PFSK-1 (cell line): ENCODE results near the gene SORL1-AS1.

Experiments used
- POLR2AphosphoS5 ChIP-seq: IDR thresholded peaks from 2 replicates; pipeline ENCODE4 v1.6.1; 2012; ENCODE audit warnings: low read depth, mild to moderate bottlenecking, control low read depth, low read length, moderate library complexity
- REST ChIP-seq, 2 experiments: IDR thresholded peaks; 2 replicates each; pipeline versions ENCODE4 v1.6.1 to v1.8.0; 2011 to 2012; ENCODE audit warnings: low read depth in 2 of 2, low read length in 2 of 2, control low read depth in 1 of 2, inconsistent platforms in 1 of 2, mild to moderate bottlenecking in 1 of 2, moderate library complexity in 1 of 2; ENCODE audit not compliant: insufficient read depth in 1 of 2
- SIN3A ChIP-seq: IDR thresholded peaks from 2 replicates; pipeline ENCODE4 v1.6.1; 2012; ENCODE audit warnings: mild to moderate bottlenecking, low read length, moderate library complexity, borderline replicate concordance; ENCODE audit not compliant: insufficient read depth
- TAF1 ChIP-seq: IDR thresholded peaks from 2 replicates; pipeline ENCODE4 v1.6.1; 2012; ENCODE audit warnings: low read length, control low read depth, borderline replicate concordance; ENCODE audit not compliant: insufficient read depth

GRCh38 chr11:121446752-121447156 lies 6.0 kb downstream of the SORL1-AS1 start:
- TF ChIP-seq TAF1: no peak
- no peak for TF ChIP-seq SIN3A
- no peak for TF ChIP-seq REST (IDR thresholded peaks at IDR 0.05; ENCODE audit: insufficient read depth in 1 of 2, low read depth in 2 of 2, low read length in 2 of 2)
- no peak for TF ChIP-seq POLR2AphosphoS5
